HUES64 (cell line): ENCODE results near the gene COL15A1. TPM values are rescaled to one million over a fixed set of nuclear protein-coding genes. Genes with fewer than 3 reads are reported as not detected.
"Not testable (repeated sequence)": the region's sequence is repeated elsewhere in the genome, so short reads cannot be mapped to it uniquely, and the experiment has no call there.

Source experiments
- H3K27ac ChIP-seq: 2 replicates; pipeline ENCODE4 v1.7.0; 2013; ENCODE audit warnings: low read depth, low read length, inconsistent platforms
- H3K27me3 ChIP-seq: 2 replicates; pipeline ENCODE4 v1.6.1; 2013; ENCODE audit warnings: mild to moderate bottlenecking, low read length; ENCODE audit not compliant: insufficient read depth
- H3K36me3 ChIP-seq: 2 replicates; pipeline ENCODE4 v1.6.1; 2013; ENCODE audit warnings: mild to moderate bottlenecking, low read length; ENCODE audit not compliant: insufficient read depth
- H3K4me1 ChIP-seq: 2 replicates; pipeline ENCODE4 v1.6.1; 2013; ENCODE audit warnings: mild to moderate bottlenecking, low read length, moderate library complexity; ENCODE audit not compliant: insufficient read depth
- H3K4me3 ChIP-seq: 2 replicates; pipeline ENCODE4 v1.5.1; 2013; ENCODE audit warnings: mild to moderate bottlenecking, low read length, moderate library complexity
- H3K9ac ChIP-seq: 2 replicates; pipeline ENCODE4 v1.6.1; 2013; ENCODE audit warnings: mild to moderate bottlenecking, low read depth, low read length
- H3K9me3 ChIP-seq: 2 replicates; pipeline ENCODE4 v1.6.1; 2013; ENCODE audit warnings: low read depth, low read length; ENCODE audit not compliant: insufficient read depth
- WGBS: fragments of 150-250, 120-280 bp; methylation state at CpG from one replicate; pipeline ENCODE4 v1.1.7; 2013; ENCODE audit warnings: missing lambda C conversion rate; 5-methylcytosine and 5-hydroxymethylcytosine counted together
- polyA plus RNA-seq, 2 experiments: library from polyadenylated mRNA; stranded (reverse); fragments of 50-300 nt; gene quantifications; one replicate each; pipeline ENCODE4 v1.2.3, GENCODE V29; 2013

COL15A1 gene
- 0.10 TPM for polyA plus RNA-seq (2013, experiment 1 of 2)
- 0.13 TPM for polyA plus RNA-seq (2013, experiment 2 of 2)

GRCh38 chr9:98943682-98944056 lies at the start of gene COL15A1:
COL15A1 (plus strand) TSS chr9:98943907; CDS start chr9:98944062, 155 bp downstream.
- no peak within 1 kb of the TSS for H3K27ac ChIP-seq
- H3K9me3 ChIP-seq, result no peaks in the 10 kb centered on the region
- peaks cover 17% of the 10 kb centered on the region; the same call in 1 of the 2 replicates for H3K4me1 ChIP-seq
- peak within 1 kb of the TSS; percentile 37; the same call in 1 of the 2 replicates for H3K9ac ChIP-seq
- peak within 1 kb of the TSS; percentile 60 for H3K4me3 ChIP-seq
- no peaks in the 10 kb centered on the region for H3K36me3 ChIP-seq
- H3K27me3 ChIP-seq, result peaks cover 79% of the 10 kb centered on the region
- under 1% methylated on average over 58 of the region's 58 CpGs for WGBS

- Histone ChIP-seq H3K4me1 (no peaks in the 10 kb centered on the region), H3K4me3 (no peak overlapping the region), H3K9me3 (peaks cover 11% of the 10 kb centered on the region; the same call in 1 of the 2 replicates), H3K9ac (no peak overlapping the region), H3K36me3 (no peaks in the 10 kb centered on the region), H3K27me3 (no peaks in the 10 kb centered on the region), H3K27ac (no peak overlapping the region)
- WGBS, result 85% methylated on average over 3 of the region's 3 CpGs
Measured at GRCh38 chr9:98894171-98894570, 49.5 kb upstream of the COL15A1 start.

GRCh38 chr9:98894761-98895160 lies 48.9 kb upstream of the COL15A1 start:
- Histone ChIP-seq H3K4me3 (no peak overlapping the region), H3K27me3 (no peaks in the 10 kb centered on the region), H3K27ac (no peak overlapping the region), H3K4me1 (no peaks in the 10 kb centered on the region), H3K9me3 (peaks cover 11% of the 10 kb centered on the region; the same call in 1 of the 2 replicates), H3K9ac (no peak overlapping the region), H3K36me3 (no peaks in the 10 kb centered on the region)
- 92% methylated on average over 2 of the region's 3 CpGs for WGBS

- no peaks in the 10 kb centered on the region for H3K36me3 ChIP-seq
- WGBS, result 91% methylated on average over 2 of the region's 2 CpGs
- H3K4me3 ChIP-seq, result no peak overlapping the region
- no peak overlapping the region for H3K27ac ChIP-seq
- H3K9me3 ChIP-seq, result peaks cover 11% of the 10 kb centered on the region; the same call in 1 of the 2 replicates
- H3K9ac ChIP-seq, result no peak overlapping the region
- H3K27me3 ChIP-seq, result no peaks in the 10 kb centered on the region
- no peaks in the 10 kb centered on the region for H3K4me1 ChIP-seq
Measured at GRCh38 chr9:98896632-98897031, 47.1 kb upstream of the COL15A1 start.

GRCh38 chr9:98897745-98898144 lies 46.0 kb upstream of the COL15A1 start:
- Histone ChIP-seq H3K36me3 (no peaks in the 10 kb centered on the region), H3K27me3 (no peaks in the 10 kb centered on the region), H3K4me3 (no peak overlapping the region), H3K9me3 (peaks cover 11% of the 10 kb centered on the region; the same call in 1 of the 2 replicates), H3K4me1 (no peaks in the 10 kb centered on the region), H3K9ac (no peak overlapping the region), H3K27ac (no peak overlapping the region)
- 100% methylated on average over 1 of the region's 1 CpG for WGBS

GRCh38 chr9:98899408-98900056 lies 44.2 kb upstream of the COL15A1 start:
- peaks cover 11% of the 10 kb centered on the region; the same call in 1 of the 2 replicates for H3K9me3 ChIP-seq
- H3K4me1 ChIP-seq, result no peaks in the 10 kb centered on the region
- H3K4me3 ChIP-seq, result no peak overlapping the region
- no peaks in the 10 kb centered on the region for H3K36me3 ChIP-seq
- 89% methylated on average over 4 of the region's 4 CpGs for WGBS
- no peak overlapping the region for H3K27ac ChIP-seq
- H3K9ac ChIP-seq, result no peak overlapping the region
- H3K27me3 ChIP-seq, result no peaks in the 10 kb centered on the region

GRCh38 chr9:98900244-98900643 lies 43.5 kb upstream of the COL15A1 start:
- 92% methylated on average over 5 of the region's 5 CpGs for WGBS
- H3K27me3 ChIP-seq, result no peaks in the 10 kb centered on the region
- no peak overlapping the region for H3K27ac ChIP-seq
- H3K9me3 ChIP-seq, result peaks cover 11% of the 10 kb centered on the region; the same call in 1 of the 2 replicates
- H3K4me3 ChIP-seq, result no peak overlapping the region
- H3K36me3 ChIP-seq, result no peaks in the 10 kb centered on the region
- no peak overlapping the region for H3K9ac ChIP-seq
- no peaks in the 10 kb centered on the region for H3K4me1 ChIP-seq

- 93% methylated on average over 3 of the region's 3 CpGs for WGBS
- H3K36me3 ChIP-seq, result no peaks in the 10 kb centered on the region
- H3K9me3 ChIP-seq, result peaks cover 11% of the 10 kb centered on the region; the same call in 1 of the 2 replicates
- no peak overlapping the region for H3K9ac ChIP-seq
- H3K4me3 ChIP-seq, result no peak overlapping the region
- no peaks in the 10 kb centered on the region for H3K4me1 ChIP-seq
- no peaks in the 10 kb centered on the region for H3K27me3 ChIP-seq
- H3K27ac ChIP-seq, result no peak overlapping the region
Measured at GRCh38 chr9:98900725-98901124, 43.0 kb upstream of the COL15A1 start.

GRCh38 chr9:98901843-98902242 lies 41.9 kb upstream of the COL15A1 start:
- not testable (repeated sequence) for H3K9ac ChIP-seq, H3K9me3 ChIP-seq, H3K4me1 ChIP-seq, H3K4me3 ChIP-seq, H3K36me3 ChIP-seq, H3K27ac ChIP-seq, H3K27me3 ChIP-seq
- 79% methylated on average over 3 of the region's 3 CpGs for WGBS

- no peaks in the 10 kb centered on the region for H3K4me1 ChIP-seq
- 86% methylated on average over 1 of the region's 1 CpG for WGBS
- H3K27ac ChIP-seq, result no peak overlapping the region
- H3K36me3 ChIP-seq, result no peaks in the 10 kb centered on the region
- H3K4me3 ChIP-seq, result no peak overlapping the region
- H3K27me3 ChIP-seq, result no peaks in the 10 kb centered on the region
- H3K9me3 ChIP-seq, result peaks cover under 1% of the 10 kb centered on the region; the same call in 1 of the 2 replicates
- no peak overlapping the region for H3K9ac ChIP-seq
Measured at GRCh38 chr9:98902516-98902915, 41.2 kb upstream of the COL15A1 start.

GRCh38 chr9:98902925-98903324 lies 40.8 kb upstream of the COL15A1 start:
- no peak overlapping the region for H3K9ac ChIP-seq
- no peaks in the 10 kb centered on the region for H3K4me1 ChIP-seq
- H3K36me3 ChIP-seq, result no peaks in the 10 kb centered on the region
- WGBS, result 96% methylated on average over 5 of the region's 5 CpGs
- H3K27ac ChIP-seq, result no peak overlapping the region
- H3K27me3 ChIP-seq, result no peaks in the 10 kb centered on the region
- no peaks in the 10 kb centered on the region for H3K9me3 ChIP-seq
- no peak overlapping the region for H3K4me3 ChIP-seq
